HG03135 (cell line): ENCODE data around the gene TMEM128.
"Not testable (repeated sequence)": the region's sequence is repeated elsewhere in the genome, so short reads cannot be mapped to it uniquely, and the experiment has no call there.

ENCODE experiments used
- ATAC-seq: cut with Tn5 transposase; IDR thresholded peaks from one replicate; pipeline ENCODE4 v1.9.1; 2021; ENCODE audit warnings: mild to moderate bottlenecking, moderate library complexity; ENCODE audit not compliant: unreplicated experiment

Gene TMEM128

GRCh38 chr4:4200624-4201023 is 47.4 kb downstream of the TMEM128 start:
- no peak for ATAC-seq

- no peak for ATAC-seq
These were observed 52.7 kb downstream of the TMEM128 start for GRCh38 chr4:4195354-4195753.

GRCh38 chr4:4188557-4188956 is 59.5 kb downstream of the TMEM128 start:
- not testable (repeated sequence) for ATAC-seq
